Fibroblast of the aortic adventitia (primary cell): ENCODE data around the gene CFDP1. TPM values are rescaled to one million over a fixed set of nuclear protein-coding genes. Genes with fewer than 3 reads are reported as not detected.
"Not testable (repeated sequence)": the region's sequence is repeated elsewhere in the genome, so short reads cannot be mapped to it uniquely, and the experiment has no call there.

Experiments
- DNase-seq: peaks from one replicate; pipeline ENCODE4 v3.0.0-alpha.2; 2010; ENCODE audit warnings: low read depth
- H3K4me3 ChIP-seq: 2 replicates; pipeline ENCODE4 v1.5.1; 2011; ENCODE audit warnings: low read depth, mild to moderate bottlenecking, control low read depth, low read length, moderate library complexity
- total RNA-seq: library from RNA; depleted of rRNA; stranded (reverse); fragments of >200 nt; gene quantifications from 2 replicates; pipeline ENCODE4 v1.2.3, GENCODE V29; 2012; ENCODE audit warnings: low replicate concordance
- TF ChIP-seq, protein P1 (sequence below): IDR thresholded peaks from 2 replicates; pipeline ENCODE4 v1.5.1; 2011; ENCODE audit warnings: mild to moderate bottlenecking, low read length, control low read depth, inconsistent platforms; ENCODE audit not compliant: insufficient read depth

Gene CFDP1
- total RNA-seq, 1 donor = 47.0 TPM

DNA sequence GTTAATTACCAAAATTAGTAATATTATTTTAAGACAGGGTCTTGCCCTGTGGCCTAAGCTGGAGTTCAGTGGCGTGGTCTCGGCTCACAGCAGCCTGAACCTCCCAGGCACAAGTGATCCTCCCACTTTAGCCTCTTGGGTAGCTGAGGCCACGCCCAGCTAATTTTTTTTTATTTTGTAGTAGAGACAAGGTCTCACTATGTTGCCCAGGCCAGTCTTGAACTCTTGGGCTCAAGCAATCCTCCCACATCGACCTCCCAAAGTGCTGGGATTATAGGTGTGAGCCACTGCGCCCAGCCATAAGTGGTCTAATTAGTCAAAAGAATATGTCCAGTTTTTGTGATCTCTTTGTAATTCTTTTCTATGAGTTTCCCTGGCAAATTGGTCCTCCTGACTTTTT is 12.0 kb upstream of the CFDP1 start:
- DNase-seq = no peak
- H3K4me3 ChIP-seq = no peak overlapping the region
- TF ChIP-seq, protein P1, sequence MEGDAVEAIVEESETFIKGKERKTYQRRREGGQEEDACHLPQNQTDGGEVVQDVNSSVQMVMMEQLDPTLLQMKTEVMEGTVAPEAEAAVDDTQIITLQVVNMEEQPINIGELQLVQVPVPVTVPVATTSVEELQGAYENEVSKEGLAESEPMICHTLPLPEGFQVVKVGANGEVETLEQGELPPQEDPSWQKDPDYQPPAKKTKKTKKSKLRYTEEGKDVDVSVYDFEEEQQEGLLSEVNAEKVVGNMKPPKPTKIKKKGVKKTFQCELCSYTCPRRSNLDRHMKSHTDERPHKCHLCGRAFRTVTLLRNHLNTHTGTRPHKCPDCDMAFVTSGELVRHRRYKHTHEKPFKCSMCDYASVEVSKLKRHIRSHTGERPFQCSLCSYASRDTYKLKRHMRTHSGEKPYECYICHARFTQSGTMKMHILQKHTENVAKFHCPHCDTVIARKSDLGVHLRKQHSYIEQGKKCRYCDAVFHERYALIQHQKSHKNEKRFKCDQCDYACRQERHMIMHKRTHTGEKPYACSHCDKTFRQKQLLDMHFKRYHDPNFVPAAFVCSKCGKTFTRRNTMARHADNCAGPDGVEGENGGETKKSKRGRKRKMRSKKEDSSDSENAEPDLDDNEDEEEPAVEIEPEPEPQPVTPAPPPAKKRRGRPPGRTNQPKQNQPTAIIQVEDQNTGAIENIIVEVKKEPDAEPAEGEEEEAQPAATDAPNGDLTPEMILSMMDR = no peak

DNA sequence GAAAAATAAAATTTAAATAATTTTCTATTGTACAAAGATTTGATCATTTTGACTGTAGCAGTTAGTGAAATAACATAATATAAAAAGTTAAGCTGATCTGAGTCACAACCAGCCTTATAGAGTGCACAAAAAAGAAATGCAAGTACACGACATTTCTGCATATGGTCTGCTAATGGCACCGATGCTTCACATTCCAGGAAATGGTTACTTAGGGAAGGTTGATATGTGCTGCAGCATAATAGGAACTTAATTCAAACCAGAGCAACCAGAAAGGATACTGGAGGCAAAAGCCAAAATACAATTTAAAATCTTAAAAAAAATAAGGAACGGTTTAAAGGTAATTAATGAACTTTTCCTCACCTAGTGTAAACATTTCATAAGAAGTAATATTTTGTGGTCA is 10.0 kb upstream of the CFDP1 start:
- TF ChIP-seq, protein P1 = no peak
- peak; percentile 50 for DNase-seq
- no peak overlapping the region for H3K4me3 ChIP-seq

DNA sequence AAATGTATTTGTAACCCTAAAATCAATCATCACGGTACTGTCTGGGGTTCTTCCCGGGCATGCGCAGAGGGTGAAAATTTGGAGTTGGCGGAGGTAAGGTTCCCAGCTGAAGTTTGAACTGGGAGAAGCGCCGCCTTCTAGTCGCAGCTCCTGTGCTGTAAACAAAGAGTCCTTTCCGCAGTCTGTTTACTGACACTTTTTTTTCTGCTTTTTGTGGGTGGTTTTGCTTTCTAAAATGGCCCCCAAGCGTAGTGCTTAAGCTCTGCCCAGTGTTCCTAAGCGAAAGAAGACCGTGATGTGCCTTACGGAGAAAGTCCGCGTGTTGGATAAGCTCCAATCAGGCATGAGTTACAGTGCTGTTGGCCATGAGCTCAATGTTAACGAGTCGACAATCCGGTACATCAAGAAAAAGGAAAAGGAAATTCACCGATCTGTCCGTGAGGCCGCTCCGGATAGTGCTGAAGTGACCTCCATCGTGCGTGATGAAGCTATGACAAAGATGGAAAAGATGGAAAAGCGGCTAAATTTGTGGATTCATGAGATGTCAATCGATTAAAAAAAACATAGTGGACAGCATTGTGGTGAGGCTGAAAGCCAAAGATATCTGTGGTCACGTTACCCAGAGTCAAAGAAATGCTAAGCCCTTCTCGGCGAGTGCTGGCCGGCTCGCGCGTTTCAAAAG is 570 bp upstream of the CFDP1 start:
- TF ChIP-seq, protein P1 = no peak
- peak overlapping the region; percentile 95 for H3K4me3 ChIP-seq
- peak; percentile 96 for DNase-seq

DNA sequence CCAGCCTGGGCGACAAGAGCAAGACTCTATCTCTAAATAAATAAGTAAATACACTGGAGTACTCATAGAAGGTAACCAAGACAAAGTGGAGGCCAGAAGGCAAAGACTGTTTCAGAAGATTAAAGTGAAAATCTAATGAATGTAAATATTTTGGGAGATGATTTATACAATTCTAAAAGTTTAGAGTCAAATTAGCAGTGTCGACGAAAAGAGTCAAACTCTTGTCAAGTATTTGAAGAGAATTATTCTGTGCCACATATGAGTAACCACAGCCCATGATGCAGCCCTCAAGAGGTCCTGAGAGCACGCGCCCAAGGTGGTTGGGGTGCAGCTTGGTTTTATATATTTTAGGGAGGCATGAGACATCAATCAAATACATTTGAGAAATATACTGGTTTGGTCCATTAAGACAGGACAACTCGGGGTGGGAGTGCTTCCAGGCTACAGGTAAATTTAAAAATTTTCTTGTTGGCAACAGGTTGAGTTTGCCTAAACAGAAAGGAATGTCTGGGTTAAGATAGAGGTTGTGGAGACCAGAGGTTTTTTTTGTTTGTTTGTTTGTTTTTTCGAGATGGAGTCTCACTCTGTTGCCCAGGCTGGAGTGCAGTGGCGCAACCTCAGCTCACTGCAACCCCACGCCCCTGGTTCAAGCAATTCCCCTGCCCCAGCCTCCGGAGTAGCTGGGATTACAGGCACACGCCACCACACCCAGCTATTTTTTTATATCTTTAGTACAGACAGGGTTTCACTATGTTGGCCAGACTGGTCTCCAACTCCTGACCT is 3.5 kb downstream of the CFDP1 start:
- DNase-seq = no peak
- TF ChIP-seq, protein P1 = no peak
- no peak overlapping the region for H3K4me3 ChIP-seq

DNA sequence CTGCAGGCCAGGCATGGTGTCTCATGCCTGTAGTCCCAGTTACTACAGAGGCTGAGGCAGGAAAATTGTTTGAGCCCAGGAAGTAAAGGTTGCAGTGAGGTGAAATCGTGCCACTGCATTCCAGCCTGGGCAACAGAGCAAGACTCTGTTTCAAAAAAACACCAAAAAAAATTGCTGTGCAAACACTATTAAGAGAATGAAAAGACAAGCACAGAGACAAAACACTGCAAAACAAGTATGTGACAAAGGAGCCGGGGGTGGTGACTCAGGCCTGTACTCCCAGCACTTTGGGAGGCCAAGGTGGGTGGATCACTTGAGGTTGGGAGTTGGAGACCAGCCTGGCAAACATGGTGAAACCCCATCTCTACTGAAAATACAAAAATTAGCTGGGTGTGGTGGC is 6.8 kb downstream of the CFDP1 start:
- H3K4me3 ChIP-seq = not testable (repeated sequence)
- peak; percentile 42 for DNase-seq

DNA sequence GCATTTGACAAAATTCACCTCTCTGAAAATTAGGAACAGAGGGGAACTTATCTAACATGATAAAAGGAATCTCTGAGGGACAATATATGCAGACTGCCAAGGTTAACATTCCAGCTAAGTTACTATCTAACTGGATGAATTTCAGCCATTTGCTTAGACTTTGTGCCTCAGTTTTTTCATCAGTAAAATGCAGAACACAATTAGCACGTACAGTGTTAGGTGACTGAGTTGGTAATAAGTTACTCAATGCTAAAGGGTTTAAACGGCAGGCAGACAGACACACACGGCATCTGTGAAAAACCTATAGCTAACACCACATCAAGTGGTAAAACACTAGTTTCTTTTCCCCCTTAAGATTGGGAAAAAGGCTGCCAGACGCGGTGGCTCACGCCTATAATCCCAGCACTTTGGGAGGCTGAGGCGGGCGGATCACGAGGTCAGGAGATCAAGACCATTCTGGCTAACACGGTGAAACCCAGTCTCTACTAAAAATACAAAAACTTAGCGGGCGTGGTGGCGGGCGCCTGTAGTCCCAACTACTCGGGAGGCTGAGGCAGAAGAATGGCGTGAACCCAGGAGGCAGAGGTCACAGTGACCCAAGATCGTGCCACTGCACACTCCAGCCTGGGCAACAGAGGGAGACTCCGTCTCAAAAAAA is 9.1 kb downstream of the CFDP1 start:
- DNase-seq = peak; percentile 46
- peak overlapping the region; percentile 4 for H3K4me3 ChIP-seq

DNA sequence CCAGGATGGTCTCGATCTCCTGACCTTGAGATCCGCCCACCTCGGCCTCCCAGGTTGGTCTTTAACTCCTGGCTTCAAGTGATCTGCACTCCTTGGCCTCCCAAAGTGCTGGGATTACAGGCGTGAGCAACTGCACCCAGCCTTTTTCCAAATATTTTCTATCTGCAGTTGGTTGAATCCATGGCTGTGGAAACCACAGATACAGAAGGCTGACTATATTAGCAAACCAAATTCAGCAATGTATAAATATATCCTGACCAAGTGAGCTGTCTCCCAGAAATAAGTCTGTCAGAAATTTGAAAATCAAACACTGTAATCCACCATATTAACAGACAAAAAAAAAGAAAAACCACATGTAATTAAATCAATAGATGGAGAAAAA is 9.6 kb downstream of the CFDP1 start:
- peak; percentile 27 for DNase-seq
- H3K4me3 ChIP-seq = no peak overlapping the region
- TF ChIP-seq, protein P1 = no peak
